Activated CD4-positive, alpha-beta memory T cell treated with anti-CD3 and anti-CD28 coated beads, Interleukin-2, amount 10 ng/mL, durations not matched to agents 7 days and 5 days (primary cell): ENCODE measurements around the gene RPS6KA5. TPM values are rescaled to one million over a fixed set of nuclear protein-coding genes. Genes with fewer than 3 reads are reported as not detected.

Experiments
- CTCF ChIA-PET: fragments of 350-600 bp; sonication (Branson Sonifier 250); formaldehyde crosslinking; loops from one replicate; lab custom pipeline; 2021; ENCODE audit warnings: antibody characterized with exemption, inconsistent platforms; lab: Charles Lee
- POLR2A ChIA-PET: fragments of 350-600 bp; sonication (Branson Sonifier 250); formaldehyde crosslinking; loops from one replicate; lab custom pipeline; 2021; ENCODE audit warnings: antibody characterized with exemption; lab: Charles Lee
- DNase-seq: peaks from one replicate; pipeline ENCODE4 v3.0.0-alpha.2; 2020
- H3K27ac Mint-ChIP-seq: one replicate; pipeline ENCODE4 v1.8.0; 2021; ENCODE audit warnings: mild to moderate bottlenecking, mixed read lengths
- H3K27me3 Mint-ChIP-seq: one replicate; pipeline ENCODE4 v1.8.0; 2021; ENCODE audit warnings: mixed read lengths
- H3K36me3 Mint-ChIP-seq: one replicate; pipeline ENCODE4 v1.8.0; 2021; ENCODE audit warnings: low read depth, mixed read lengths
- H3K4me1 Mint-ChIP-seq: one replicate; pipeline ENCODE4 v1.8.0; 2021; ENCODE audit warnings: mixed read lengths
- H3K4me3 Mint-ChIP-seq: one replicate; pipeline ENCODE4 v1.8.0; 2021; ENCODE audit warnings: mild to moderate bottlenecking, mixed read lengths
- H3K9me3 Mint-ChIP-seq: one replicate; pipeline ENCODE4 v1.8.0; 2021; ENCODE audit warnings: mixed read lengths
- total RNA-seq, 2 experiments: library from RNA; stranded (reverse); gene quantifications; one replicate each; pipeline ENCODE4 v1.2.3, GENCODE V29; 2021

RPS6KA5 gene
- total RNA-seq, 2 experiments from 2014 or later: 44.5 to 49.9 TPM

DNA sequence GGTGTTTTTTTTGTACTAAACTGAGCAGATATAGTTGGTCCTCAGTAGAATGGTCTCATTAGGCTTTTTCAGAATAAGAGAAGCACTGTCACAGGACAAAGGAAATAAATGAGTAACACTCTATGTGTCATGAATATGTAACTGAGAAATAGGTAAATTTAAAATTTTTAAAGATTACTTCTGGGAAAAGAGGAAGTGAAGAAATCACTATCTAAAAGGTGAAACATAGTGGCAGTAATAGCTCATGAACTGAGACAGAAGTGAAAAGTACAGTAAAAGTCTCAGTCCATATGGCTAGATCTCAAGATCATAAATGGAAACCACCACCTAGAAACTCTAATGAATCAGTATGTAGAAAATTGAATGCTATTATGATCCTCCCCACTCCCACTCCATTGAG lies 154.9 kb downstream of the RPS6KA5 start:
- H3K36me3 Mint-ChIP-seq: peaks cover 38% of the 10 kb centered on the region
- DNase-seq: no peak
- ChIA-PET CTCF (interaction anchor here (1.0 to 5.1 kb wide), 5 partner anchors 11 to 269 kb away, joined by 3 to 167 read pairs (median 4); partner anchors contain the start of gene DGLUCY), POLR2A (interaction anchor here (1.4 kb wide), 1 partner anchor 234 kb away, joined by 4 read pairs; no protein-coding TSS in a partner anchor)
- no peak overlapping the region for H3K4me3 Mint-ChIP-seq
- H3K9me3 Mint-ChIP-seq: no peaks in the 10 kb centered on the region
- peak overlapping the region; percentile 60 for H3K27ac Mint-ChIP-seq
- no peaks in the 10 kb centered on the region for H3K27me3 Mint-ChIP-seq
- peaks cover 32% of the 10 kb centered on the region for H3K4me1 Mint-ChIP-seq

DNA sequence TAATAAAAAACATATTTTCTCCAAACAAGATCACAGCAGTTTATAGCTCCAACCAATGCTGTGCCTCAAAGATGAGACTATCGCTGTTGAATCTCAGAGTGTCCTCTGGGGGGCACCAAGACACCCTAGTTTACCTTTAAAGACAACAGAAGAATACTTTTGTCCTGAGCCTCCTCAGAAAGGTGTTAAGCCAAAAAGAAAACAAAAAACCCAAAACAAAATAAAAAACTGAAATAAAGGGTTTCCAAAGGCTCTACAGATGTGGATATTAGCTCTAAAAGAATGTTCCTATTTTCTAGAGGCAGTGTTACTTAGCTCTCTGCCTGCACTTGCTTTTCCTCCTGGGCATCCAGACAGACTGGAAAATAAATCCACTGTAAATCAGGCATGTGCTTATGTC lies 157.3 kb downstream of the RPS6KA5 start:
- POLR2A ChIA-PET: interaction anchor here (0.9 to 2.0 kb wide), 7 partner anchors 57 to 274 kb away, joined by 3 to 9 read pairs (median 4); partner anchors contain the start of genes DGLUCY and RPS6KA5
- peak; percentile 66 for DNase-seq
- peaks cover 44% of the 10 kb centered on the region for H3K36me3 Mint-ChIP-seq

DNA sequence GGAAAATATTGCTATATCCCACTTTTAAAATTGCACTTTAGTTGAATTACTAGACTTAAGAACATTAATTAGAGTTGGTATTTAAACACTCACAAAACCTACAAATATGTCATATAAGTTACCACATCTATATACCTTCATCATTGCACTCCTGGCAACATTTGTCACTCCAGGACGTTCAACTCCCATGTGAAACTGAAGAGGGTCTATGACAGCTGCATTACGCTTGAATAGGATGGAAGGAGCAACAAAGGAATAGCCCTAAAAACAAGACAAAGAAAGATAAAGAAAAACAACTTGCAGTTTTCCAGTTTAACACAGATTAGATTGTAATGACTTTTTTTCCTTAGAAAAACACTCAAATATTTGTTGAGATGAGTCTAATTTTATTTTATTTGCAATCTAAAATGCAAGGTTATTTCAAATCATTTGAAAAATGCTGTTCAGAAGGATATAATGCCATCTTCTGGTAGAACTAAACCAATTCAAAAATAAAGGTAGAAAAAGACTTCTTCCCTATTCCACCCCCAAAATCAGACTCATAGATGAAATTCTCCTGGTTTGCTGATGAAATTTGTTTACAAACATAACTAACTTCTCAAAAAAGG lies 159.9 kb downstream of the RPS6KA5 start:
- no peak for DNase-seq

More for the DNA sequence above, 157.3 kb downstream of the RPS6KA5 start:
- no peaks in the 10 kb centered on the region for H3K27me3 Mint-ChIP-seq
- CTCF ChIA-PET: interaction anchor here (0.6 to 5.1 kb wide), 33 partner anchors 8 to 384 kb away, joined by 3 to 167 read pairs (median 4); partner anchors contain the start of genes DGLUCY, GPR68 and RPS6KA5
- peaks cover 30% of the 10 kb centered on the region for H3K4me1 Mint-ChIP-seq
- no peaks in the 10 kb centered on the region for H3K9me3 Mint-ChIP-seq
- H3K4me3 Mint-ChIP-seq: no peak overlapping the region
- peak overlapping the region; percentile 21 for H3K27ac Mint-ChIP-seq

DNA sequence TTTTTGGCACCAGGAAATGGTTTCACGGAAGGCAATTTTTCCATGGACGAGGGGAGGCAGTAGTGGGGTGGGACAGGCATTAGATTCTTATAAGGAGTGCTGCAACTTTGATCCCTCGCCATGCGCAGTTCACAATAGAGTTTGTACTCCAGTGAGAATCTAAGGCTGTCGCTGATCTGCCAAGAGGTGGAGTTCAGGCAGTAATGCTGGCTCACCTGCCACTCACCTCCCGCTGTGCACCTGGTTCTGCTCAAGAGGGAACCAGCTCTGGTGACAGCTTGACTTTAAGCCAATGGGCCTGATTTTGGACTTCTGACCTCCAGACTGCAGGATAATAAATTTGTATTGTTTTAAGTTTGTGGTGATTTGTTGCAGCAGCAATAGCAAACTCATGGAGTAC lies 163.4 kb downstream of the RPS6KA5 start:
- POLR2A ChIA-PET: no interaction called here
- no peak overlapping the region for H3K4me3 Mint-ChIP-seq
- no peaks in the 10 kb centered on the region for H3K27me3 Mint-ChIP-seq
- H3K4me1 Mint-ChIP-seq: peaks cover 2% of the 10 kb centered on the region
- H3K36me3 Mint-ChIP-seq: peaks cover 54% of the 10 kb centered on the region
- no peaks in the 10 kb centered on the region for H3K9me3 Mint-ChIP-seq
- no peak for DNase-seq
- CTCF ChIA-PET: no interaction called here
- H3K27ac Mint-ChIP-seq: no peak overlapping the region

More for the DNA sequence above, 159.9 kb downstream of the RPS6KA5 start:
- CTCF ChIA-PET: interaction anchor here (1.2 to 5.1 kb wide), 4 partner anchors 10 to 273 kb away, joined by 3 to 167 read pairs (median 19); no protein-coding TSS in a partner anchor
- POLR2A ChIA-PET: no interaction called here
- peaks cover 51% of the 10 kb centered on the region for H3K36me3 Mint-ChIP-seq
- no peaks in the 10 kb centered on the region for H3K27me3 Mint-ChIP-seq
- peaks cover 14% of the 10 kb centered on the region for H3K4me1 Mint-ChIP-seq
- no peaks in the 10 kb centered on the region for H3K9me3 Mint-ChIP-seq
- no peak overlapping the region for H3K27ac Mint-ChIP-seq
- no peak overlapping the region for H3K4me3 Mint-ChIP-seq

DNA sequence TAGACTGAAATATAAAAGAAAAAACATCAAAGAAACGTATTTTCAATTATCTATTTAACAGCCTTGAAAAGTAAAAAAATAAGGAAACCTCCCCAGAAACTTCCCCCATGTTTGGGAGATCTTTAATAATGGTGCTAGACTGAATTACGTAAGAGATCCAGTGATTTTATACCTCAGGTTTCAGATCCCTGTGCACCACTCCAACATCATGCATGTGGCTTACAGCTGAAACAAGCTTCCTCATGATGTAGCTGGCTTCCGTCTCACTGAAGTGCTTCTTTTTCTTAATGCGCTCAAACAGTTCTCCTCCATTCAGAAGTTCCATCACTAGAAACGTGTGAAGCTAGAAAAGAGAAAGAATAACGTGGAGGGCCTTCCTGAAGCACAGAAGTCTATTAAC lies 166.2 kb downstream of the RPS6KA5 start:
- POLR2A ChIA-PET: no interaction called here
- CTCF ChIA-PET: interaction anchor here (1.2 to 2.4 kb wide), 3 partner anchors 9 to 283 kb away, joined by 5 to 10 read pairs (median 9); no protein-coding TSS in a partner anchor
- H3K9me3 Mint-ChIP-seq: no peaks in the 10 kb centered on the region
- H3K4me1 Mint-ChIP-seq: peaks cover 2% of the 10 kb centered on the region
- H3K27ac Mint-ChIP-seq: no peak overlapping the region
- no peaks in the 10 kb centered on the region for H3K27me3 Mint-ChIP-seq
- no peak overlapping the region for H3K4me3 Mint-ChIP-seq
- peaks cover 58% of the 10 kb centered on the region for H3K36me3 Mint-ChIP-seq
- no peak for DNase-seq

DNA sequence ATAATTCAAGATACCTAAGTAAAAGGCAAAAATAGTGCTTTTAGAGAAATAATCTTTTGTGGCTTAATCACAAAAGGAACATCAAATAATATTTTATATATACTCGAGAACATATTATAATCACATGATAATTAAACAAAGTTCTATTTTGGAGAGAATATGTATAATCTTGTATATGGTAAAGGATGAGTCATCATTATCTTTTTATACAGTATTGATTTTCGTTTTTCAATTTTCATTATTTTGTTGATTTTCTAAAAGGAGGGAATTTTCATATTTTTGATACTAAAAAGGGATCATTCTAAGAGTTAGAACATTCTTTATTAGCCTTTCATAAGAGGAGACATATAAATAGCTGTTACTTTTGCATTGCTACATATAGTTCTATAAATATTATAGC lies 166.9 kb downstream of the RPS6KA5 start:
- DNase-seq: no peak
- ChIA-PET POLR2A (no interaction called here), CTCF (interaction anchor here (1.2 to 2.4 kb wide), 3 partner anchors 9 to 283 kb away, joined by 3 to 10 read pairs (median 9); no protein-coding TSS in a partner anchor)
- Mint-ChIP-seq H3K4me3 (no peak overlapping the region), H3K36me3 (peaks cover 54% of the 10 kb centered on the region), H3K9me3 (no peaks in the 10 kb centered on the region), H3K27me3 (no peaks in the 10 kb centered on the region), H3K27ac (no peak overlapping the region), H3K4me1 (peaks cover 2% of the 10 kb centered on the region)

DNA sequence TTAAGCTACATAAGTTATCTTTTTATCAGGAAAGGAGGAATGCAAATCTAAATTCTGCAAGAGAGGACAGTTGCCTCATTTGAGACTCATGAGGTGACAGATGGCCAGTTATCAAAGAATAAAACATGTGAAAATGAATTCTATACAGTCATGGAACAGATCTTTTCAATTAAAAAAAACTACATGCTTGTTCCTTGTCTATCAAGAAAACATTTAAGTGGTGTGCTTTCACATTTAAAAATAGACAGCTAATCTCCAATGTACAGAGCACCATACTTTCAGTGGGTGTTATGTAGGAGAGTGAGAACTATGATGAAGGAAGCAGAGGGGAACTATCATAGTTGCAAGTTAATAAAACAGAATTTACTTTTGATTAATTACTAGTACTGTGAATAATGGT lies 167.5 kb downstream of the RPS6KA5 start:
- Mint-ChIP-seq H3K9me3 (no peaks in the 10 kb centered on the region), H3K4me3 (no peak overlapping the region), H3K36me3 (peaks cover 50% of the 10 kb centered on the region), H3K27ac (no peak overlapping the region), H3K27me3 (no peaks in the 10 kb centered on the region), H3K4me1 (peaks cover 2% of the 10 kb centered on the region)
- ChIA-PET POLR2A (no interaction called here), CTCF (interaction anchor here (1.0 to 5.0 kb wide), 3 partner anchors 9 to 284 kb away, joined by 3 to 25 read pairs (median 3); no protein-coding TSS in a partner anchor)
- DNase-seq: no peak

DNA sequence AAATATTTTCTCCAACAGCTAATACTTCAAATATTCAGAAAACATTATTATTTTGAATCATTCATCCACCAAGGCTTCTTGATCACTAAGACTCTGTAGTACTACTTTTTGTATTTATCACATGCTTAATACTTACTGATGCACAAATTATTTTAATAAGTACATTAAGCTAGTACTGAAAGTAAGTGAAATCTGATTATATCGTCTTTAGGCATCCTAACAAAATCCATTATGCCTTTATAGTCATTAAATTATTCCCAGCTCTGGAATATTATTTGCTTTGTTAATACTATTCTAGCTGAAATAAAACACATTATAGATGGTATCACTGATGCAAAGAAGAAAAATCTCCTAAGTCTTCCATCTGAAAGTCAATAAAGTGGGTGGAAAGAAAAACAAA lies 169.1 kb downstream of the RPS6KA5 start:
- POLR2A ChIA-PET: no interaction called here
- peaks cover 2% of the 10 kb centered on the region for H3K4me1 Mint-ChIP-seq
- H3K27me3 Mint-ChIP-seq: no peaks in the 10 kb centered on the region
- no peaks in the 10 kb centered on the region for H3K9me3 Mint-ChIP-seq
- H3K36me3 Mint-ChIP-seq: peaks cover 39% of the 10 kb centered on the region
- no peak for DNase-seq
- H3K4me3 Mint-ChIP-seq: no peak overlapping the region
- no peak overlapping the region for H3K27ac Mint-ChIP-seq
- CTCF ChIA-PET: interaction anchor here (0.5 to 5.0 kb wide), 5 partner anchors 11 to 370 kb away, joined by 3 to 25 read pairs (median 6); no protein-coding TSS in a partner anchor

DNA sequence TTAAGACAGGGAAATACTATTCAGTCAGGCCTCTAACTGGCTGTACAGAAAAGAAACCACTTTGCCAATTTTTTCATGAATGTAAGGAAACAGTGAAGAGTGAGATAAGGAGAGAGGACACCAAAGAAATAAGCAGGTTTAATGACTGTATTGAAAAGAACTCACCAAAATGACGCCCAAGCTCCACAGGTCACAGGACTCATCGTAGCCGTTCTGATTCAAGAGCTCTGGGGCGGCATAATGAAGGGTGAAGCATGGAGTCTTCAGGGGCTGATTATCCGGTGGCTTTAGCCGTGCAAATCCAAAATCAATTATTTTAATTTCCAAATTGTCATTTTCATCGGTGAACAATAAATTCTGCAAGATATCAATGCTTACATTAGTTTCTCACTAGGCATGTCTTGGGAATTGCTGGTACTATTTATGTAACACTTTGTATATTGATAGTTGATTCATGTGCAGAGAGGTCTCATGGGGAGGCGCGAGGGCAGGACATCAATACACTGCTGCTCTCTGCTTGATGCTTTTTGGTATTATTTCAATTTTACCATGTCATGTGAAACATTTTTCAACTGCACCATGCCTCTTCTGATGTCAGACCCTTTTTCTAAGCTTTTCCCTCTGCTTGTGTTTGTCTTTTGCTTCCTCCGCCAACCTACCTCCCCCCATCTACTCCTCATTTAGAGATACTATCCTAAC lies 170.0 kb downstream of the RPS6KA5 start:
- Mint-ChIP-seq H3K4me3 (no peak overlapping the region), H3K9me3 (no peaks in the 10 kb centered on the region), H3K36me3 (peaks cover 35% of the 10 kb centered on the region), H3K4me1 (peaks cover 2% of the 10 kb centered on the region), H3K27ac (no peak overlapping the region), H3K27me3 (no peaks in the 10 kb centered on the region)
- ChIA-PET POLR2A (no interaction called here), CTCF (interaction anchor here (0.6 to 5.0 kb wide), 5 partner anchors 12 to 335 kb away, joined by 3 to 25 read pairs (median 5); no protein-coding TSS in a partner anchor)
- DNase-seq: no peak

DNA sequence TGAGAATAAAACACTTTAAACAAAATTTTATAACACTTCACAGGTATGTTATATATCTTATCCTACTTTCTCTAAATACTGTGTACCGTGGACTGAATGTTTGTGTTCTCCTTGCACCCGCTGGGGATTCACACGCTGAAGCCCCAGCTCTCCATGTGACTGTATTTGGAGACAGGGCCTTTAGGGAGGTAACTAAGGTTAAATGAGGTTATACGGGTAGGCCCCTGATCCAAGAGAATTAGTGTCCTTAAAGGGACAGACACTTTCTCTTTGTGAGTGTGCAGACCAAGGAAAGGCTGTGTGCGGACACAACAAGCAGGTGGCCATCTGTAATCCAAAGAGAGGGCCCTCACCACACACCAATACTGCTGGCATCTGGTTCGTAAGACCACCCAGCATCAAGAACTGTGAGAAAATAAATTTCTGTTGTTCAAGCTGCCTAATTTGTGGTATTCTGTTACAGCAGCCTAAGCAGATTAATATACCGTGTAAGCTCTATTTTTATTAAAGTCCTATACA lies 174.1 kb downstream of the RPS6KA5 start:
- ChIA-PET CTCF (no interaction called here), POLR2A (no interaction called here)
- H3K36me3 Mint-ChIP-seq: peaks cover 48% of the 10 kb centered on the region
- no peaks in the 10 kb centered on the region for H3K4me1 Mint-ChIP-seq
- H3K27me3 Mint-ChIP-seq: no peaks in the 10 kb centered on the region
- no peak for DNase-seq
- H3K4me3 Mint-ChIP-seq: no peak overlapping the region
- H3K9me3 Mint-ChIP-seq: peaks cover 8% of the 10 kb centered on the region
- H3K27ac Mint-ChIP-seq: no peak overlapping the region

DNA sequence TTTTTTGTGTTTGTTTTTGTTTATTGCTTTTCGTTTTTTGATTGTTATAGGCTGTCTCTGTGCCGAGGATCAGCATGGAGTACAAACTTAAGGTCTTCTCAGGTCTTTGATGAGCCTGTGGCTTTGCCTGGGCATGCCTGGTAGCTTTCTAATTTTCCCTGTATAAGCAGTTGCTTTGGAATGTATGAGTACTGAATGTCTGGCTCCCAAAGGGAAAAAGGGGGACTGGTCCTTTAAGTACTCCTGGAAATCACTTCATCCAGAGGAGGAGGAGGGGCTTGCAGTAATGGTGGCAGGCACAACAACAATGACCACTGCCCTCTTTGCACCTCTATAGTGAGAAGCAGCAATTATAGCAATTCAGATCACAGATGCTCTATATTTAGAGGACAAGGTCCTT lies 176.7 kb downstream of the RPS6KA5 start:
- DNase-seq: no peak
- ChIA-PET CTCF (no interaction called here), POLR2A (interaction anchor here (1.2 kb wide), 1 partner anchor 12 kb away, joined by 3 read pairs; no protein-coding TSS in a partner anchor)
- no peaks in the 10 kb centered on the region for H3K4me1 Mint-ChIP-seq
- no peak overlapping the region for H3K4me3 Mint-ChIP-seq
- H3K27ac Mint-ChIP-seq: no peak overlapping the region
- no peaks in the 10 kb centered on the region for H3K27me3 Mint-ChIP-seq
- H3K36me3 Mint-ChIP-seq: peaks cover 53% of the 10 kb centered on the region
- peaks cover 8% of the 10 kb centered on the region for H3K9me3 Mint-ChIP-seq

DNA sequence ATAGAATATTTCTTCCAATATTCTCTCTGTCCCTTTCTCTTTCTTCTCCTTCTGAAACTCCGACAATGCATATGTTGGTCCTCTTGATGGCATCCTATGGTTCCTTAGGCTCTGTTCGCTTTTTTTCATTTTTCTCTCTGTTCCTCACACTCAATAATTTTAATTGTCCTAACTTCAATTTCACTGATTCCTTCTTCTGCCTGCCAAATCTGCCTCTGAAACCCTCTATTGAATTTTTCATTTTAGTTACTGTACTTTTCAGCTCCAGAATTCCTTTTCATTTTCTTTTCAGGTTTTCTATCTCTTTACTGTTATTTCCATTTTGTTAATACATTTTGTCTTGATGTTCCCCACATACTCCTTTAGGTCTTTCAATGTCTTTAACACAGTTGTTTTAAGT lies 177.2 kb downstream of the RPS6KA5 start:
- Mint-ChIP-seq H3K9me3 (peaks cover 8% of the 10 kb centered on the region), H3K36me3 (peaks cover 53% of the 10 kb centered on the region), H3K4me3 (no peak overlapping the region), H3K4me1 (no peaks in the 10 kb centered on the region), H3K27me3 (no peaks in the 10 kb centered on the region), H3K27ac (no peak overlapping the region)
- DNase-seq: no peak
- CTCF ChIA-PET: no interaction called here
- POLR2A ChIA-PET: interaction anchor here (1.2 kb wide), 1 partner anchor 13 kb away, joined by 3 read pairs; no protein-coding TSS in a partner anchor

DNA sequence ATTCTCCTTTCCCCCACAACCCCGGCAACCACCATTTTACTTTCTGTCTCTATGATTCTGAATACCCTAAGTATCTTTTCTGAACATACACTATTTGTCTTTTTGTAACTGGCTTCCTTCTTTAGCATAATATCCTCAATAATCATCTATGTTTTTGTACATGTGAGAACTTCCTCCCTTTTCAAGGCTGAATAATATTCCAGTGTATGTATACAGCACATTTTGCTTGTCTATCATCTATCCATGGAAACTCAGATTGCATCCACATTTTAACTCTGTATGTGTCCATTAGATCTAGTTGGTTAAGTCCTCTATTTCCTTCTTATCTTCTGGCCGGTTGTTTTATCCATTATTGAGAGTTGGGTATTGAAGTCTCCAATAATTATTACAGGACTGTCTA lies 180.2 kb downstream of the RPS6KA5 start:
- Mint-ChIP-seq H3K9me3 (peaks cover 8% of the 10 kb centered on the region), H3K4me1 (no peaks in the 10 kb centered on the region), H3K36me3 (peaks cover 70% of the 10 kb centered on the region), H3K4me3 (no peak overlapping the region), H3K27me3 (no peaks in the 10 kb centered on the region), H3K27ac (no peak overlapping the region)
- DNase-seq: no peak
- ChIA-PET POLR2A (no interaction called here), CTCF (no interaction called here)
